Measurements from ENCODE around the gene CCNL2. TPM values are rescaled to one million over a fixed set of nuclear protein-coding genes. Genes with fewer than 3 reads are reported as not detected.
A peak's percentile ranks its signal among the peaks of the same experiment; 100 is the strongest.

CCNL2 gene
- total RNA-seq, 1 donor from 2014 or later: 319 TPM

DNA sequence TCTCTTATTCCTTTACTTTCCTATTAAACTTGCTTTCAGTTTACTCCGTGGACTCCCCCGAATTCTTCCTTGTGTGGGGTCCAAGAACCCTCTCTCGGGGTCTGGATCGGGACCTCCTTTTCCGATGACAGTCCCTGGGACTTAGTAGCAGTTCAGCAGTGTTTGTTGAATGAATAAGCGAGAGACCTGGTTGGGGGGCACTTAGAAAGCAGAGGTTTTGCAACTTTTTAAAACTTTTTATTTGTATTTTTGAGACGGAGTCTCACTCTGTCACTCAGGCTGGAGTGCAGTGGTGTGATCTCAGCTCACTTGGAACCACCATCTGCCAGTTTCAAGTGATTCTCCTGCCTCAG lies 24.1 kb upstream of the CCNL2 start:
- no peaks in the 10 kb centered on the region for H3K36me3 ChIP-seq
- intact Hi-C loops (cut with DNase I): no loop called here
- no peak overlapping the region for H3K4me3 ChIP-seq
- H3K27me3 ChIP-seq: no peaks in the 10 kb centered on the region
- no peak overlapping the region for H3K27ac ChIP-seq
- no peak for DNase-seq (ENCODE audit: extremely low spot score in 2 of 2)
- H3K9me3 ChIP-seq: no peaks in the 10 kb centered on the region
- TF ChIP-seq POLR2AphosphoS5 (IDR thresholded peaks at IDR 0.05; ENCODE audit: insufficient read depth in 1 of 2, low read depth in 1 of 2) (no peak), POLR2A (IDR thresholded peaks at IDR 0.05) (no peak)
- TF ChIP-seq, protein P1, sequence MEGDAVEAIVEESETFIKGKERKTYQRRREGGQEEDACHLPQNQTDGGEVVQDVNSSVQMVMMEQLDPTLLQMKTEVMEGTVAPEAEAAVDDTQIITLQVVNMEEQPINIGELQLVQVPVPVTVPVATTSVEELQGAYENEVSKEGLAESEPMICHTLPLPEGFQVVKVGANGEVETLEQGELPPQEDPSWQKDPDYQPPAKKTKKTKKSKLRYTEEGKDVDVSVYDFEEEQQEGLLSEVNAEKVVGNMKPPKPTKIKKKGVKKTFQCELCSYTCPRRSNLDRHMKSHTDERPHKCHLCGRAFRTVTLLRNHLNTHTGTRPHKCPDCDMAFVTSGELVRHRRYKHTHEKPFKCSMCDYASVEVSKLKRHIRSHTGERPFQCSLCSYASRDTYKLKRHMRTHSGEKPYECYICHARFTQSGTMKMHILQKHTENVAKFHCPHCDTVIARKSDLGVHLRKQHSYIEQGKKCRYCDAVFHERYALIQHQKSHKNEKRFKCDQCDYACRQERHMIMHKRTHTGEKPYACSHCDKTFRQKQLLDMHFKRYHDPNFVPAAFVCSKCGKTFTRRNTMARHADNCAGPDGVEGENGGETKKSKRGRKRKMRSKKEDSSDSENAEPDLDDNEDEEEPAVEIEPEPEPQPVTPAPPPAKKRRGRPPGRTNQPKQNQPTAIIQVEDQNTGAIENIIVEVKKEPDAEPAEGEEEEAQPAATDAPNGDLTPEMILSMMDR (IDR thresholded peaks at IDR 0.05): no peak
- peaks cover 40% of the 10 kb centered on the region for H3K4me1 ChIP-seq

- intact Hi-C loops (cut with DNase I): no loop called here
- Histone ChIP-seq H3K27me3 (no peaks in the 10 kb centered on the region), H3K4me1 (peaks cover 40% of the 10 kb centered on the region), H3K27ac (no peak overlapping the region), H3K36me3 (no peaks in the 10 kb centered on the region), H3K4me3 (no peak overlapping the region), H3K9me3 (no peaks in the 10 kb centered on the region)
- no peak for TF ChIP-seq POLR2A (IDR thresholded peaks at IDR 0.05)
- TF ChIP-seq POLR2AphosphoS5 (IDR thresholded peaks at IDR 0.05; ENCODE audit: insufficient read depth in 1 of 2, low read depth in 1 of 2): no peak
- TF ChIP-seq, protein P1 (IDR thresholded peaks at IDR 0.05): no peak
- no peak for DNase-seq (ENCODE audit: extremely low spot score in 2 of 2)
These were observed 23.5 kb upstream of the CCNL2 start for GRCh38 chr1:1422465-1423244.

DNA sequence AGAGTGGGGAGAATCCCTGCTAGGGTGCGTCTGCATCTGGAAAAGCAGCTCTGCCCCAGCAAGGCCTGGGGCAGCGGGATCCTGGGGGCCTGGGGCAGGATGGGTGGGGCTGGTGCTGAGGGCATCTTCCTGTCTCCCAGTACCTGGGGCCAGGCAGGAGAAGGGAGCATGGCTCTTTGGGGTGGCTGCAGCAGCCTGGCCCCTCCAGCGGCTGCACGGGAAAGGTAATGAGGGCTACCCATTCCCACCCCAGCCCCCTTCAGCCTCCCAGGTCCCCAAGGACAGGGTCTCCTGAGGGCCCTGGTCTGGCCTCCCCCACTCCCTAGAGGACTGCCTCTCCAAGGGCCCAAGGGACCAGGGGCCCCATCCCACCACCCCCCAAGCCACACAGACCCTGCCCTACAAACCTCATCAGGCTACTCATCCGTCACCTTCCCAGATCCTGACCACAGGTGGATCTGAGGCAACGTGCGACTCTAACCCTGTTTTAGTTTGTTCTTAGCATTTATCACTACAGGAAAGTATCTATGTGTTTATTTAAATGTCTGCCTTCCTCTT lies 22.9 kb upstream of the CCNL2 start:
- intact Hi-C loops (cut with DNase I): no loop called here
- no peaks in the 10 kb centered on the region for H3K36me3 ChIP-seq
- H3K9me3 ChIP-seq: no peaks in the 10 kb centered on the region
- no peak for TF ChIP-seq POLR2AphosphoS5 (IDR thresholded peaks at IDR 0.05; ENCODE audit: insufficient read depth in 1 of 2, low read depth in 1 of 2)
- TF ChIP-seq POLR2A (IDR thresholded peaks at IDR 0.05): no peak
- TF ChIP-seq, protein P1 (IDR thresholded peaks at IDR 0.05): no peak
- peaks cover 40% of the 10 kb centered on the region for H3K4me1 ChIP-seq
- no peak overlapping the region for H3K4me3 ChIP-seq
- H3K27ac ChIP-seq: peak overlapping the region; percentile 51
- no peaks in the 10 kb centered on the region for H3K27me3 ChIP-seq
- no peak for DNase-seq (ENCODE audit: extremely low spot score in 2 of 2)

GRCh38 chr1:1421147-1421906 lies 22.2 kb upstream of the CCNL2 start, which contains the start of gene ANKRD65:
Gene ANKRD65 (minus strand): TSS chr1:1421276. CDS start chr1:1421005, 271 bp downstream.
- TF ChIP-seq, protein P1 (IDR thresholded peaks at IDR 0.05): no peak
- no peak for TF ChIP-seq POLR2AphosphoS5 (IDR thresholded peaks at IDR 0.05; ENCODE audit: insufficient read depth in 1 of 2, low read depth in 1 of 2)
- TF ChIP-seq POLR2A (IDR thresholded peaks at IDR 0.05): no peak
- peak within 1 kb of the TSS; percentile 40 to 56 for H3K4me3 ChIP-seq
- DNase-seq (ENCODE audit: extremely low spot score in 2 of 2): no peak
- H3K27me3 ChIP-seq: no peaks in the 10 kb centered on the region
- intact Hi-C loops (cut with DNase I): no loop called here
- peaks cover 40% of the 10 kb centered on the region for H3K4me1 ChIP-seq
- no peaks in the 10 kb centered on the region for H3K36me3 ChIP-seq
- peak within 1 kb of the TSS; percentile 51 for H3K27ac ChIP-seq
- no peaks in the 10 kb centered on the region for H3K9me3 ChIP-seq

Measured in vagina (tissue), 2 donors.